H1 (cell line): ENCODE measurements around the gene GALNT2.

Source experiments
- CHD2 ChIP-seq: IDR thresholded peaks from 2 replicates; pipeline ENCODE4 v1.6.1; 2012; ENCODE audit warnings: low read length, improper control_type of control experiment
- CHD7 ChIP-seq: fragments of 300-600 bp; sonication (generic); IDR thresholded peaks from 2 replicates; pipeline ENCODE4 v1.7.1; 2012; ENCODE audit warnings: low read length, moderate library complexity, mild to moderate bottlenecking, inconsistent platforms; ENCODE audit not compliant: insufficient replicate concordance
- CTCF ChIP-seq, 3 experiments: IDR thresholded peaks; 1 replicate in 2 of 3; 2 replicates in 1 of 3; pipeline versions ENCODE4 v1.5.1 to v1.6.1; 2011; ENCODE audit warnings: low read length in 3 of 3, mild to moderate bottlenecking in 3 of 3, inconsistent platforms in 2 of 3, low read depth in 1 of 3, moderate library complexity in 1 of 3; ENCODE audit not compliant: insufficient read depth in 1 of 3; ENCODE audit errors: control extremely low read depth in 1 of 3
- E2F6 ChIP-seq: IDR thresholded peaks from 2 replicates; pipeline ENCODE4 v1.6.1; 2012; ENCODE audit warnings: inconsistent platforms
- HDAC2 ChIP-seq, 2 experiments: fragments of 300-600 bp in 1 of 2; sonication (generic) in 1 of 2; IDR thresholded peaks; 2 replicates each; pipeline ENCODE4 v1.6.1; 2011 to 2012; ENCODE audit warnings: low read depth in 2 of 2, low read length in 2 of 2, mild to moderate bottlenecking in 2 of 2, moderate library complexity in 2 of 2, borderline replicate concordance in 1 of 2, inconsistent platforms in 1 of 2
- POLR2AphosphoS5 ChIP-seq: IDR thresholded peaks from 2 replicates; pipeline ENCODE4 v1.6.1; 2011; ENCODE audit warnings: low read depth, low read length
- SRF ChIP-seq: IDR thresholded peaks from 2 replicates; pipeline ENCODE4 v1.6.1; 2011; ENCODE audit warnings: mild to moderate bottlenecking, low read depth, low read length, moderate library complexity
- TAF1 ChIP-seq: IDR thresholded peaks from 2 replicates; pipeline ENCODE4 v1.6.1; 2011; ENCODE audit warnings: mild to moderate bottlenecking, low read depth, low read length

GRCh38 chr1:230211436-230212145 is 144.6 kb downstream of the GALNT2 start:
- TF ChIP-seq HDAC2 (IDR thresholded peaks at IDR 0.05; ENCODE audit: borderline replicate concordance in 1 of 2, low read depth in 2 of 2, low read length in 2 of 2): no peak
- no peak for TF ChIP-seq TAF1
- no peak for TF ChIP-seq CHD7
- no peak for TF ChIP-seq POLR2AphosphoS5
- no peak for TF ChIP-seq SRF
- TF ChIP-seq CTCF (IDR thresholded peaks at IDR 0.05; ENCODE audit: control extremely low read depth in 1 of 3, insufficient read depth in 1 of 3, low read depth in 1 of 3, low read length in 3 of 3): no peak
- TF ChIP-seq CHD2: no peak
- no peak for TF ChIP-seq E2F6
